HG03066 (cell line): ENCODE data around the gene CNTN5.

Experiments
- ATAC-seq: cut with Tn5 transposase; IDR thresholded peaks from one replicate; pipeline ENCODE4 v1.9.1; 2021; ENCODE audit warnings: low read depth; ENCODE audit not compliant: unreplicated experiment

CNTN5 gene

DNA sequence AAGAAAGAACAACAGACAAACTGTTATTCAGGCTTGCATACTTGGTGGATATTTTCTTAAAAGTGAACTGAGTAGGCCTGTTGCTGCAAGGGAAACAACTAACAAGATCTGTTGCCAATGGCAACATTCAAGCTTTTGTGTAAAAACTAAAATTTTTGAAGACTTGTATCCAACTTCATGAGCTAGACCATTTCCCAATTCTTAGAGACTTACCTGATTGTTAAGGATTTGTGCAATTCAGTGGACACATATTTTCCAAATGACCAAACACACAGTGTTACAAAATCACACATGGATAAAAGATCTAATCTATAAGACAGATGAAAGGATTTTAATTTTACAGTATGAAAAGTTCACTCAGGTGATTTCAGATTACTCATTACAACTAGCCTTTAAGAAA, 564.1 kb downstream of the CNTN5 start:
- ATAC-seq: no peak

DNA sequence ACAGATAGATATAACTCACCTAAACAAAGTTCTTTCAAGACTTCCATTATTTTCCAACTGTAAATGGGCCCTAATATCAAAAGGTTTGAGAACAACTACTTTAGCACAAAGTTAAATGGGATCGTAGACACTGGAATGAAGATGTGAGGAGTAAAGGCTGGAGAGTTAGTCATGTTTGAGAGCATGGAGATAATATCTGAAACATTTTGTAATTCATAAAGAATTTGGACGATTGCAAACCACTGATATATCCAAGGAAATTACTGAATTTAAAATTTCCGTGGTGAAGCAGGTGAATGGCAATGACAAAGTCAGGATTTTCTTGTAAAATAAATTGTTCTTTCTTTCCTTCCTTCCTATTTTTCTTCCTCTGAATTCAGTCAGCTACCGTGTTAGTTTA, 564.9 kb downstream of the CNTN5 start:
- no peak for ATAC-seq

DNA sequence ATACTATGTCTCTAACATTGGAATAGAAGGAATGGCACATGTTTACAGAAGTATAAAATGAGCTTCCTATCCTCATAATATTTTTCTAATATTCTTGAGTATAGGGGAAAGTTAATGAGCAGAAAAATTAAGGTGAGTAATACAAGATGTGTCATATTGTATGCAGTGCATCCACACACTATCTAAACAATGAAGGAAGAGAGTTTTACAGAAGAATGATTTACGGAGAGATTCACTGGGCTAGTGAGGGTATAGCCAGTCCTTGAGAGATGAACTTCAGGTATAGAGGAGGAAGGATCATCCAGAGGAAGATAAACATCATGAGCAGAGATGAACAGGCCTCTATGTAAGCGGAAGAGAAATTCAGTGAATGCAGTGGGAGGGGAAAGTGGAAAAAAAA, 569.0 kb downstream of the CNTN5 start:
- no peak for ATAC-seq

DNA sequence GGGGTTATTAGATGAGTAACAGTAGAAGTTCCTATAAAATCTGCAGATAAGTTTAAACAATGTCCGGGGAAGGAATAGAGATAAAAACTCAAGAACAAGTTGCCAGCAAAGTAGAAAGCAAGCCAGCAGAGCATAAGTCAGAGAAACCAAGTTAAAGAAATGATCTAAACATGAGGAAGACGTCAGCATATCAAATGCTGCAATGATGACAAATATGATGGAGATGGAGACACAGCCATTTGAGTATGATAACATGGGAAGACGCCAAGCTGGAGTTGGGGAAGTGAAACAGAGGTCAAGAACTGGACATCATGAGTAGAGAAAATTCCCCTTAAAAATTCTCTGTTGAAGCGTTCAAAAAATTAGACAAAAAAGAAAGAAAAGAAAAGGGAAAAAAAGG, 571.5 kb downstream of the CNTN5 start:
- ATAC-seq: no peak

DNA sequence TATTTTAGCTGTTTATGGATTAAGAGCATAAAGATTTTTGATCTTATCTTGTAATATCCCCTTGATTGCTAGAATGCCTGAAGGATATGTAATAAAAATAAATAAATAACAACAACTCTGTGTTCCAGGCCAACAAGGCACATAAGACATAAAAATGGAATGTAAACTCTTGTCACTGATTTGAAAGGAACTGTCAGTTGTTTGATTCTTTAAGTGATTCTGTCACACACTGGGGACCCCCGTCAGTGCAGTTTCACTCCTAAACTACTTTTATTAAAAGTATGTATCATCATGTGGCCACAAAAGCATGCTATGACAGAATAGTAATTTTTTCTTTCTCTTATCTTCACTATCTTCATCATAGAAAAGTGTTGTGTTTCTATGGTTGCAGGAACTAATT, 572.4 kb downstream of the CNTN5 start:
- ATAC-seq: no peak

DNA sequence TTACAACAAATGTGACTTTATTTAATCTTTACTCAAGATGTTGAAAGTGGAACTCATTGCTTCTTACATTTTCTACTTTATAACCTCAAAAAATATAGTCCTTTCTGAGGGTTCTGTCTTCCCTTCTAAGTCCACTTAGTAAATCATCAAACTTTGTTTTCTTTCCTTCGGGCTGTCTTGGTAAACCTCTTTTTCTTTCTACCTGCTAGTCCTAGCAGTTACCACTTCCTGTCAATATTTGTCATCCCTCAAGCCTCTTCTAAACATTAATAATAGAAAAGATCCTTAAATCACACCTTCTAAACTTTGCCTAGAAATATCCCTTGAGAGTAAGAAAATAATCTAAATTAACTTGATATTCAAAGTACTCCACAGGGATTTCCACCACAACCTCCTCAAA, 580.4 kb downstream of the CNTN5 start:
- ATAC-seq: no peak

DNA sequence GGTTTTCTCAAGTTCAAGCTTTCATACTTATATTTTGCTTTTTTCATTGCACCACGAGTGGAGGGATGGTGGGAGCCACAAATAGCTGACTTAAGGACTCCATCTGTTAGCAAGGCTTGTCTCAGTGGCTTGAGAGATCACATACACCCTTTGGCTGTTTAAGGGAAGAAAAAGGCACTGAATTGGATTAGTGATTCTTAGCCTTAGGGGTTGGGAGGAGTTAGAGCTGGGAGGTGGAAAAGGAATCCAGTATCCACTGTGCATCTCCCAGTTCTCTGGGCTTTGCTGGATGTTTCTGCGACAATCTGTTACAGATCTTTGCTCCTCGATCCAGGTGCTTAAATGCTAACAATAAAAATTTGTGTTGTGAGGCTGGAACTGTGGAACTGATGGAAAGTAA, 593.6 kb downstream of the CNTN5 start:
- ATAC-seq: no peak

DNA sequence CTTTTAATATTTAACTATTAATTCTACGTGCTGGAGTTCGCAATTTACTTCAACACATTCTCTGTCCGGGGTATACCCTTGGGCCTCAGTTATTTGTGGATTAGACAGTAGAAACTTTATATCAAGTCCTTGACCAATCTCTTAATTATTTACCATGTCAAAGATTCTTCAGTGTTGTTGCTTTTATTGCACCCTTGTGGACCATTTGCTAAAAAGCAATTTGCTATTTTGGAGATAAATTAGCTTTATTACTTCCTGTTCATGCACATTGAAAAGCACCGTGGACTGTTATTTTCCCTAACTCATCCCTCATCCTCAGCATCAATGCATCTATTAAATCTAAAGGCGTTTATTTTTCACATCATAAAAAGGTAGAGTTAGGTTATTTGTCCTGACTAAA, 609.9 kb downstream of the CNTN5 start:
- no peak for ATAC-seq

DNA sequence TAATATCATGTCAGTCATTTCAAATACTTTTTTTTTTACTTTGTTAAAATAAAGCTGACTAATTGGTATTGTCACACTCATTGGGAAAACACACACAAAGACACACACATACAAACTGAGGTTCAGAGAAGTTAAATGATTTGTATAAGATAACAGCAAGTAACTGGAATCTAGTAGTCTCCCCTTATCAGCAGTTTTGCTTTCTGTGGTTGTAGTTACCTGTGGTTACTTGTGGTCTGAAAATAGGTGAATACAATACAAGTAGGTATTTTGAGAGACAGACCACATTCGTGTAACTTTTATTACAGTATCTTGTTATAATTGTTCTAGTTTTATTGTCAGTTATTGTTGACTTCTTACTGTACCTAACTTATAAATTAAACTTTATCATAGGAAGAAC, 610.9 kb downstream of the CNTN5 start:
- no peak for ATAC-seq

DNA sequence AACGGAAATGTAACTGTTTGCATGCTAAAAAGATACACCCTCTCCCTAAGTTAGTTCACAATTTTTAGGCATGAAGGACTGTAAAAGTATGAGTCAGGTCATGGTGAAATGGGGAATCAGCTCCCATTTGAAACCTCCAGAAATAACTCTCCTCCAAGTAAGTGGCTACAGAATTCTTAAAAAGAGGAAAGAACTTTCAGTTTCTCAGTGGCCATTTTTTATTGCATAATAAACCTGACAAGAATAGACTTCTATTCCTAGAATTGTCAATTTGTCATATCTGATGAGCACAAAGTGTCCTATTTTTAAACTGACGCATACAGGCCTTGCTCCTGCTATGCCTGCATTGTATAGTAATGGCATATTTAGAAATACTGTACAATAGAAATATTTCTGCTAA, 612.2 kb downstream of the CNTN5 start:
- no peak for ATAC-seq

DNA sequence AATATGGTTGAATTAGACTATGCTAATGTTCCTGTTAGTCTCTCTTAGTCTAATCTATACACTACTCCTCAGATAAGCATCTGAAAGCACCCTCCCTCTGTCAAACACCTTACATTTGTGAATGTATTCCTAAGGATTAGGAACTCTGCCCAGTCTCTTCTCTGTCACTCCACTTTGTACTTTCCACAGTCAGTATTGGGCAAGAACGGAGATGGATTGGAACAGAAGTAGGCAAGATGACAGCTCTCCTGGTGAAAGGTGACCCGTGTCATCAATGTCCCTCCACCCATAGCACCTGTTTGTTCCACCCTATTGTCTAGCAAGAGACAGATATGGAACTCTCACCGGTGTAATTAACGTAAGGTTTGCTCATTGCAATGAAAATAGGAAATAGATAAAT, 613.8 kb downstream of the CNTN5 start:
- no peak for ATAC-seq

DNA sequence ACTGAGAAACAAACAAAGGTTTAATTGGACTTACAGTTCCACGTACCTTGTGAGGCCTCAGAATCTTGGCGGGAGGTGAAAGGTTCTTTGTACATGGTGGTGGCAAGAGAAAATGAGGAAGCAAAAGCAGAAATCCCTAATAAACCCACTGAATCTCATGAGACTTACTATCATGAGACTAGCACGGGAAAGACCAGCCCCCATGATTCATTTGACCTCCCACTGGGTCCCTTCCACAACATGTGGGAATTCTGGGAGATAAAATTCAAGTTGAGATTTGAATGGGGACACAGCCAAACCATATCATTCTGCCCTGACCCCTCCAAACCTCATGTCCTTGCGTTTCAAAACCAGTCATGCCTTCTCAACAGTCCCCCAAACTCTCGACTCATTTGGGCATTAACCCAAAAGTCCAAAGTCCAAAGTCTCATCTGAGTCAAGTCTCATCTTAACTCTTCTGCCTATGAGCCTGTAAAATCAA, 617.4 kb downstream of the CNTN5 start:
- ATAC-seq: no peak

DNA sequence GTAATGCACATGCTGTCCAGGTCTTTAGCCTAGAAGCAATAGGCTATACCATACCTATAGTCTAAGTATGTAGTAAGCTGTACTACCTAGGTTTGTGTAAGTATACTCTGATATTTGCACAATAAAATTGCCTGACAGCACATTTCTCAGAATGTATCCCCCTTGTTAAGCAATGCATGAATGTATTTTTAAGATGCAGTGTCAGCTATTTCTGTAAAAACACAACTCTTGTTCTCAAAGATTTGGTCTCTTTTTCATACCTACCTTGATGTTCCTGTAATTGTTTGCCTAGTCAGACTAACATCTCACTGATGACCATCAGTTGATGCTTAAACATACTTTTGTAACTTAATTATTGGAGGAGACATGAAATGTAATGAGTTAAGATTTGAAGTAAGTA, 619.9 kb downstream of the CNTN5 start:
- no peak for ATAC-seq

DNA sequence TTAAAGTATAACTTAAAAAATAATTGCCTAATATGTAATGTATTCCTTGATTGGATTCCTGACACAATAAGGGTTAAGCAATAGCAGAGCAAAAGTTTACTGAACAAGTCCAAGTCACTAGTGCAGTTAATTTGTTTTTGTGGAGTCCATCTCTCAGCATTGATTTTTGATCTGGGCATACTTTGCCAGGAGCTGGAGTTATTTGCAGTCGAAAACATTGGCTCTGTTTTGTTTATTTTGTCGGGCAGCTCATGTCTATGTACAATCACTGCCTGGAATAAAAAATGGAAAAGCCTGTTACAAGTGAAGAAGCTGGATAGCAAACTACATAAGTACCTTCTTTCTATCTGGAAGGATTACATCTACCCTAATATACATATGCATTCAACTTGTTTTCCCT, 625.2 kb downstream of the CNTN5 start:
- no peak for ATAC-seq

DNA sequence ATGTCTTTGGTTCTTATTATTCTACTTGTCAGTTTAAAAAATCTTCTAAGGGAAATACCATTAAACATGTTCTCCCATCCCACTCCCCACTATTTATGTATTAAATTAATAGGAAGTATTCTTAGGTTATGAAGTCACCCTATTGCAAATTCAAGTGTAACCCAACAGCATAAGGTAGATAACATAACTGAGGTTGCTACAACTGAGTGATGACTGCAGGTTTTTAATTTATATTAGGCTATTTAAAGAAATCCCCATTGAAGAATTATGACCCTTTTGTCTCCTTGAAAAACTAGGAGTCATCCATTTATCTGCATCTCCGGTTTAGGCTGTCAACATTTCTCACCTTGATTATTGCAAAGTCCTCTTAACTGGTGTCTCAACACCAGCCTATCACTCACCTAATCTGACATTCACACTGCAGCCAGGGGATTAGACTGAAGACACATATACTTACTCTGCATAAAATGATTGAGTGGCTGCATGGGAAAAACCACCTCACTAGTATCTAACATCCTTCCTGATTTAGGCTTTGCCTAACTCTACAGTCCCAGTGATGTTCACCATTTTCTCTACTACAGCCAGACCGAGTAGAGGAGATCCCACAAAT, 649.4 kb downstream of the CNTN5 start:
- ATAC-seq: no peak

DNA sequence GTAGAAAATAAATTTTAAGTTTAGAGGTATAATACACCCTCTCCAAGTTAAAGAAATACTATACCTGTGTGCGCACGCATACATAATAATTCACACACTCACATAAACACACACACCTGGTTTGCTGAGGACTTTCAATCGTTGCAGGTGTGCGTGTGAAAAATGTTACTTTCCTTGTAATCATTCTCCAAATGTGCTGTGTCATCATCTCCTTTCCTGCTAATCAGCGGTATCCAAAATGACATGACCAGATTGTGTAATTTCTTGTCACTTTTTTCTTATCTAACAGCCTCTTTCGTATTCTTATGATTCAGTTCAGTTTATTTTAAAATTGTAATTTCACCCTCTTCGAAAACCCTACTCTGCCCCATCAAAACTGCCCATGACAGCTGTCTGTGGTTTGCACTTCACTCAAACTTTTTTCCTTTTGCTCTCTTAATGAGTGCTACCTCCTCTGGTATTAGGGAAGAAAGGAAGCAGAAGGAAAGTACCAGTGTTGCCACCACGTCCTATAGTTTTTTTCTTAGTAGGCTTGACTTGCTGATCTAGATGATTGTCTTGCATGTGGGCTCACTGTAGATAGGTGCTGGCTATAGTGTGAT, 651.2 kb downstream of the CNTN5 start:
- ATAC-seq: no peak

DNA sequence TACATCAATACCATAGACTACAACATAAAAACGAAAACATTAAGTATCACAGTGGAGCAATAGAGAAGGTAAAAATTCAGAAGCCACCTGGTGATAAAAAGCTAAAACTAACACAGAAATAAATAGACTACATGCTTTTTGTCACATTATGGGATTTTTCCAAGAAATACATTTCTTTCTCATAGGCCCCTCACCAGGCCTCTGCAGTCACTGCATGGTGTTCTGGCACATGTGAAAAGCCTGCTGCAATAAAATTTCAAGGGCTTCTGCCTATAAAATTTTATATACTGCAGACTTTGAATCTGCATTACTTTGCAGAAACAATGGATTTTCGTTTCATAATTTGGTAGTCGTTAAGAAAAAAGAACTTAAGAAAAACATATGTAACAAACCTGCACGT, 655.5 kb downstream of the CNTN5 start:
- ATAC-seq: no peak

DNA sequence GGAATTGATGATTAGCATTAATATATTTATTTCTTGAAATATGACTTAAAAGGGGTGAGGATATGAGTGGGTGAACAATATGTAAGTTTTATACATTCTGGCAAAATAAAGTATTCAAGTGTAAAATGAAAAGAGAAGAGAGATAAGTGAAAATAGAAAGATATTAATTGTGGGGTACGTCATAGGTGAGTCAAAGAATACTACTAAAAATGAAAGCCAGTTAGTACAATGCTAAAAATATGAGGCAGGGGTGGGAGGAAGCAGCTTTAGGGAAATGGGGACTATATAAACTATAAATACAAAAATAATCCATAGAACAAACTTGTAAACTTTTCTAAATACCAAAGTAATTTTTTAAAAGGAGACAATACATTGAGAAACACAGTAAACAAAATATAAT, 661.4 kb downstream of the CNTN5 start:
- no peak for ATAC-seq

DNA sequence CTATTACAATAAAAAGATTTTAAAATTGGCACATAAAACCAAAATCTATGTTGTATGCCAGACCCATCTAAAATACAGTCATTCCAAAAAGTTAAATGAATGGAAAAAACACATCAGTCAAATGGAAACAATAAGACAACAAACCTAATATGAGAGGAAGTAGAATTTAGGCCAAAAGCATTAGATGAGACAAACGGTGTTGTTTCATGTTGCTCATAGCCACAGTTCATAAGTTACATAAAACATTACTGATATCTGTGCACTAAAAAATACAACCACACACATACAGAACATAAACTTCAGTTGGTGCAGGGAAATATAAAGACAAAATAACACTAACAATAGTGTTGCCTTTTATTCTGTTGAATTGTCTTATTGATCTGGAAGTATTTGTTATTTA, 661.9 kb downstream of the CNTN5 start:
- ATAC-seq: no peak

DNA sequence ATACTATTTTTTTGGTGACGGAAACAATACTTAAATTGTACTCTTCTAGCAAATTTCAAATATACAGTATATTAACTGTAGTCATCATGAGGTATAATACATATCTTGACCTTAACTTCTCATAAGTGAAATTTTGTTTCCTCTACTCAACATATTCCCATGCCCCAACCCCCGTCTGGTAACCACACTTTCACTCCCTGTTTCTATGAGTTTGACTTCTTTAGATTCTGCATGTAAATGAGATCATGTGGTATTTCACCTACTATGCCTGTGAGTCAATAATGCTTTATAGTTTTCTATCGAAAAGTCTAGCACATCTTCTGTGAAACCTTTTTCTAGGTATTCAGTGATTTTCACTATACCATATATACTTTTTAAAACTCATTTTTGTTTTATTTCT, 663.2 kb downstream of the CNTN5 start:
- peak; percentile 67 for ATAC-seq

DNA sequence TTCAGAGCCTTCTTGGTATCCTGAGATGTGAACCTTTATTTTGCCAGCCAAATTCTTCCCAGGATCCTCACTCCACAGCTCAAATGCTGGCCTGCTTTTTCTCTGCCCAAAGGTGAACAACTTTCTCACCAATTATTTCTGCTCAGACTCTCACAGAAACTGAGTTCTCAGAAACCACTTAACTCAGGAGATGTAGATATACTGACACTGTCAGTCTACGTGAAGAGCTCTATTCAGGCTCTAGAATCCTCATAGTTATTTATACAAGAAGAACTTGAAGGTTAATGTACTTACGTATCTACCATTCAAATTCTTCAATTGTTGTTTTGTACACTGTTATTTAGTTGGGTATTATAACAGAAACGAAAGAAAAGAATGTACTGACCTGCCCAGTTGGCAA, 666.1 kb downstream of the CNTN5 start:
- ATAC-seq: no peak

DNA sequence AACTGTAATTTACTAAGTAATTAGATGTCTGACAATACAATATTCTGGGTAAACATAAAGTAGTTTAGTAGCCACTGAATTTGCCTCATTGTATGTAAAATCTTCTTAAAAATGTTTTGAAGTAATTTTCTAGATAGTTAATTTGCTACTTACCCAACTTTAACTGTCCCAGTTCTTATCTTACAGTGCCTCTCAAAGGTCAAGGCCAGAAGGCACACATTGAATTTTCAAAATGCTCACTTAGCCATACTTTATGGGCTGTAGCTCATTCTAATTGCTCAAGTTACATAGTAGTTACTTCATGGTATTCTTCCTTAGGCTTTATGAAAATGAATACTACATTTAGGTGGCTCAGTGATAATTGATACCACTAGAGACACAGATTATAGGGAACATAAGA, 666.6 kb downstream of the CNTN5 start:
- ATAC-seq: no peak
